ENCODE results near the gene CAB39.
"Not testable (repeated sequence)": the region's sequence is repeated elsewhere in the genome, so short reads cannot be mapped to it uniquely, and the experiment has no call there.

CAB39 gene

GRCh38 chr2:230684270-230685168 is 28.1 kb upstream of the CAB39 start:
- DNase-seq, result peak; percentile 45 to 70 (median 58)

GRCh38 chr2:230685178-230685577 is 27.5 kb upstream of the CAB39 start:
- peak; percentile 63 to 85 (median 80) for DNase-seq

- DNase-seq, result peak in 1 of 4 experiments; percentile 24
Measured at GRCh38 chr2:230687498-230687897, 25.1 kb upstream of the CAB39 start.

GRCh38 chr2:230688490-230688889 is 24.2 kb upstream of the CAB39 start:
- DNase-seq, result peak in 2 of 4 experiments; percentile 82 to 90

- DNase-seq, result no peak
Measured at GRCh38 chr2:230690439-230690838, 22.2 kb upstream of the CAB39 start.

- DNase-seq, result no peak
Measured at GRCh38 chr2:230691005-230691647, 21.5 kb upstream of the CAB39 start.

- no peak for DNase-seq
Measured at GRCh38 chr2:230692760-230693159, 19.9 kb upstream of the CAB39 start.

GRCh38 chr2:230693411-230693810 is 19.2 kb upstream of the CAB39 start:
- DNase-seq, result no peak

GRCh38 chr2:230694241-230694640 is 18.4 kb upstream of the CAB39 start:
- no peak for DNase-seq

- no peak for DNase-seq
Measured at GRCh38 chr2:230695551-230695950, 17.1 kb upstream of the CAB39 start.

- no peak for DNase-seq
Measured at GRCh38 chr2:230696670-230697069, 16.0 kb upstream of the CAB39 start.

- DNase-seq, result no peak
Measured at GRCh38 chr2:230697676-230698075, 15.0 kb upstream of the CAB39 start.

- not testable (repeated sequence) for DNase-seq
Measured at GRCh38 chr2:230698753-230699152, 13.9 kb upstream of the CAB39 start.

GRCh38 chr2:230700447-230700846 is 12.2 kb upstream of the CAB39 start:
- DNase-seq, result peak; percentile 36 to 86 (median 73)

- DNase-seq, result no peak
Measured at GRCh38 chr2:230701308-230701707, 11.3 kb upstream of the CAB39 start.

GRCh38 chr2:230702457-230702856 is 10.2 kb upstream of the CAB39 start:
- not testable (repeated sequence) for DNase-seq

- no peak for DNase-seq
Measured at GRCh38 chr2:230703514-230703913, 9.1 kb upstream of the CAB39 start.

- DNase-seq, result peak in 2 of 4 experiments; percentile 25 to 28
Measured at GRCh38 chr2:230706053-230706521, 6.6 kb upstream of the CAB39 start.

GRCh38 chr2:230706966-230707365 is 5.7 kb upstream of the CAB39 start:
- peak in 2 of 4 experiments; percentile 16 to 20 for DNase-seq

GRCh38 chr2:230708204-230708603 is 4.4 kb upstream of the CAB39 start:
- no peak for DNase-seq

GRCh38 chr2:230711224-230711623 is 1.4 kb upstream of the CAB39 start:
- DNase-seq, result peak; percentile 71 to 86 (median 82)

GRCh38 chr2:230713331-230714135 is 891 bp downstream of the CAB39 start:
- DNase-seq, result peak; percentile 32 to 69 (median 59)

- peak; percentile 57 to 73 (median 66) for DNase-seq
Measured at GRCh38 chr2:230714136-230714480, 1.5 kb downstream of the CAB39 start.

All from suppressor macrophage (primary cell).